NCI-H82 treated with DMSO at 0.1 percent for 48 hours (cell line): ENCODE data around the gene SLC6A8.
"Not testable (repeated sequence)": the region's sequence is repeated elsewhere in the genome, so short reads cannot be mapped to it uniquely, and the experiment has no call there.

ENCODE experiments used
- DNase-seq: peaks from one replicate; lab custom pipeline; 2025; ENCODE audit not compliant: unreplicated experiment; lab: John Stamatoyannopoulos, UW

The SLC6A8 gene

GRCh38 chrX:153692611-153693156 is 5.0 kb downstream of the SLC6A8 start:
- DNase-seq, result no peak

- DNase-seq, result no peak
These were observed 5.7 kb downstream of the SLC6A8 start for GRCh38 chrX:153693216-153694086.

- DNase-seq, result not testable (repeated sequence)
These were observed 6.5 kb downstream of the SLC6A8 start for GRCh38 chrX:153694256-153694655.

- DNase-seq, result no peak
These were observed 7.1 kb downstream of the SLC6A8 start for GRCh38 chrX:153694687-153695270.

- no peak for DNase-seq
These were observed 8.4 kb downstream of the SLC6A8 start for GRCh38 chrX:153696100-153696499.

GRCh38 chrX:153696538-153696937 is 8.8 kb downstream of the SLC6A8 start:
- not testable (repeated sequence) for DNase-seq

- DNase-seq, result not testable (repeated sequence)
These were observed 9.4 kb downstream of the SLC6A8 start for GRCh38 chrX:153696986-153697722.

GRCh38 chrX:153697924-153698865 is 10.5 kb downstream of the SLC6A8 start:
- DNase-seq, result no peak

GRCh38 chrX:153699210-153699783 is 11.6 kb downstream of the SLC6A8 start:
- not testable (repeated sequence) for DNase-seq

GRCh38 chrX:153699784-153700371 is 12.2 kb downstream of the SLC6A8 start:
- DNase-seq, result not testable (repeated sequence)

GRCh38 chrX:153700376-153700945 is 12.7 kb downstream of the SLC6A8 start:
- DNase-seq, result no peak

- DNase-seq, result no peak
These were observed 13.2 kb downstream of the SLC6A8 start for GRCh38 chrX:153700967-153701366.

GRCh38 chrX:153701706-153702105 is 14.0 kb downstream of the SLC6A8 start:
- DNase-seq, result no peak

GRCh38 chrX:153702336-153703035 is 14.8 kb downstream of the SLC6A8 start:
- DNase-seq, result no peak

- DNase-seq, result no peak
These were observed 15.3 kb downstream of the SLC6A8 start for GRCh38 chrX:153703036-153703370.

- no peak for DNase-seq
These were observed 16.3 kb downstream of the SLC6A8 start for GRCh38 chrX:153704021-153704526.

- DNase-seq, result not testable (repeated sequence)
These were observed 17.1 kb downstream of the SLC6A8 start for GRCh38 chrX:153704631-153705402.
